Activated naive CD4-positive, alpha-beta T cell treated with anti-CD3 and anti-CD28 coated beads, Interleukin-2, amount 10 ng/mL, durations not matched to agents 7 days and 5 days (primary cell): ENCODE measurements around the gene GTF3C1.
A peak's percentile ranks its signal among the peaks of the same experiment; 100 is the strongest.

Experiments used
- CTCF ChIA-PET: fragments of 350-600 bp; sonication (Branson Sonifier 250); formaldehyde crosslinking; loops from one replicate; lab custom pipeline; 2021; ENCODE audit warnings: antibody characterized with exemption; lab: Charles Lee
- DNase-seq: peaks from one replicate; pipeline ENCODE4 v3.0.0-alpha.2; 2020
- H3K27ac Mint-ChIP-seq: one replicate; pipeline ENCODE4 v1.8.0; 2021; ENCODE audit warnings: mild to moderate bottlenecking, moderate library complexity, mixed read lengths
- H3K27me3 Mint-ChIP-seq: one replicate; pipeline ENCODE4 v1.8.0; 2021; ENCODE audit warnings: mild to moderate bottlenecking, mixed read lengths
- H3K36me3 Mint-ChIP-seq: one replicate; pipeline ENCODE4 v1.8.0; 2021; ENCODE audit warnings: mixed read lengths
- H3K4me1 Mint-ChIP-seq: one replicate; pipeline ENCODE4 v1.8.0; 2021; ENCODE audit warnings: mixed read lengths
- H3K4me3 Mint-ChIP-seq: one replicate; pipeline ENCODE4 v1.8.0; 2021; ENCODE audit warnings: mild to moderate bottlenecking, moderate library complexity, mixed read lengths
- H3K9me3 Mint-ChIP-seq: one replicate; pipeline ENCODE4 v1.8.0; 2021; ENCODE audit warnings: mixed read lengths

GTF3C1 gene

GRCh38 chr16:27452569-27453493, 96.9 kb downstream of the GTF3C1 start:
- Mint-ChIP-seq H3K4me1 (peaks cover 77% of the 10 kb centered on the region), H3K27me3 (no peaks in the 10 kb centered on the region), H3K4me3 (no peak overlapping the region), H3K27ac (peak overlapping the region; percentile 15), H3K9me3 (peaks cover 11% of the 10 kb centered on the region), H3K36me3 (peaks cover 48% of the 10 kb centered on the region)
- CTCF ChIA-PET, result interaction anchor here (1.1 kb wide), 1 partner anchor 274 kb away, joined by 3 read pairs; no protein-coding TSS in a partner anchor
- no peak for DNase-seq

GRCh38 chr16:27450196-27450549, 99.5 kb downstream of the GTF3C1 start:
- Mint-ChIP-seq H3K36me3 (peaks cover 72% of the 10 kb centered on the region), H3K27ac (peak overlapping the region; percentile 80), H3K27me3 (no peaks in the 10 kb centered on the region), H3K9me3 (peaks cover 18% of the 10 kb centered on the region), H3K4me3 (peak overlapping the region; percentile 31), H3K4me1 (peaks cover 78% of the 10 kb centered on the region)
- CTCF ChIA-PET, result interaction anchor here (1.6 to 1.9 kb wide), 2 partner anchors 22 to 78 kb away, joined by 4 to 6 read pairs; no protein-coding TSS in a partner anchor
- DNase-seq, result no peak

- DNase-seq, result peak; percentile 60
These were observed 100.1 kb downstream of the GTF3C1 start for GRCh38 chr16:27449434-27450195.

GRCh38 chr16:27448532-27449433, 100.9 kb downstream of the GTF3C1 start:
- Mint-ChIP-seq H3K36me3 (peaks cover 86% of the 10 kb centered on the region), H3K27me3 (no peaks in the 10 kb centered on the region), H3K4me1 (peaks cover 77% of the 10 kb centered on the region), H3K27ac (no peak overlapping the region), H3K9me3 (peaks cover 29% of the 10 kb centered on the region), H3K4me3 (no peak overlapping the region)
- CTCF ChIA-PET, result interaction anchor here (0.9 kb wide), 1 partner anchor 81 kb away, joined by 3 read pairs; no protein-coding TSS in a partner anchor
- no peak for DNase-seq

More at GRCh38 chr16:27449434-27450195, 100.1 kb downstream of the GTF3C1 start:
- peak overlapping the region; percentile 31 for H3K4me3 Mint-ChIP-seq
- H3K9me3 Mint-ChIP-seq, result peaks cover 23% of the 10 kb centered on the region
- H3K27ac Mint-ChIP-seq, result peak overlapping the region; percentile 80
- CTCF ChIA-PET, result interaction anchor here (1.6 kb wide), 1 partner anchor 21 kb away, joined by 4 read pairs; no protein-coding TSS in a partner anchor
- H3K36me3 Mint-ChIP-seq, result peaks cover 78% of the 10 kb centered on the region
- no peaks in the 10 kb centered on the region for H3K27me3 Mint-ChIP-seq
- peaks cover 78% of the 10 kb centered on the region for H3K4me1 Mint-ChIP-seq

GRCh38 chr16:27447301-27447700, 102.4 kb downstream of the GTF3C1 start:
- peaks cover 70% of the 10 kb centered on the region for H3K4me1 Mint-ChIP-seq
- no peak overlapping the region for H3K4me3 Mint-ChIP-seq
- CTCF ChIA-PET, result no interaction called here
- peaks cover 91% of the 10 kb centered on the region for H3K36me3 Mint-ChIP-seq
- no peak for DNase-seq
- H3K27ac Mint-ChIP-seq, result peak overlapping the region; percentile 90
- no peaks in the 10 kb centered on the region for H3K27me3 Mint-ChIP-seq
- peaks cover 27% of the 10 kb centered on the region for H3K9me3 Mint-ChIP-seq

GRCh38 chr16:27446721-27447120, 103.0 kb downstream of the GTF3C1 start:
- DNase-seq, result peak; percentile 87
- peaks cover 66% of the 10 kb centered on the region for H3K4me1 Mint-ChIP-seq
- H3K4me3 Mint-ChIP-seq, result peak overlapping the region; percentile 6
- CTCF ChIA-PET, result no interaction called here
- peak overlapping the region; percentile 90 for H3K27ac Mint-ChIP-seq
- peaks cover 27% of the 10 kb centered on the region for H3K9me3 Mint-ChIP-seq
- H3K36me3 Mint-ChIP-seq, result peaks cover 90% of the 10 kb centered on the region
- no peaks in the 10 kb centered on the region for H3K27me3 Mint-ChIP-seq

- H3K9me3 Mint-ChIP-seq, result peaks cover 27% of the 10 kb centered on the region
- H3K27me3 Mint-ChIP-seq, result no peaks in the 10 kb centered on the region
- CTCF ChIA-PET, result no interaction called here
- H3K4me1 Mint-ChIP-seq, result peaks cover 57% of the 10 kb centered on the region
- H3K27ac Mint-ChIP-seq, result peak overlapping the region; percentile 90
- no peak for DNase-seq
- H3K36me3 Mint-ChIP-seq, result peaks cover 89% of the 10 kb centered on the region
- no peak overlapping the region for H3K4me3 Mint-ChIP-seq
These were observed 104.1 kb downstream of the GTF3C1 start for GRCh38 chr16:27445502-27446175.

- CTCF ChIA-PET, result interaction anchor here (1.2 kb wide), 1 partner anchor 77 kb away, joined by 3 read pairs; no protein-coding TSS in a partner anchor
- peaks cover 46% of the 10 kb centered on the region for H3K4me1 Mint-ChIP-seq
These were observed 105.2 kb downstream of the GTF3C1 start for GRCh38 chr16:27444470-27444869.

GRCh38 chr16:27444015-27444414, 105.7 kb downstream of the GTF3C1 start:
- Mint-ChIP-seq H3K9me3 (peaks cover 27% of the 10 kb centered on the region), H3K4me3 (no peak overlapping the region), H3K27ac (no peak overlapping the region), H3K4me1 (peaks cover 44% of the 10 kb centered on the region), H3K36me3 (peaks cover 84% of the 10 kb centered on the region), H3K27me3 (no peaks in the 10 kb centered on the region)
- DNase-seq, result no peak
- CTCF ChIA-PET, result interaction anchor here (0.7 to 1.2 kb wide), 2 partner anchors 16 to 76 kb away, joined by 3 read pairs; no protein-coding TSS in a partner anchor

More at GRCh38 chr16:27444470-27444869, 105.2 kb downstream of the GTF3C1 start:
- Mint-ChIP-seq H3K9me3 (peaks cover 27% of the 10 kb centered on the region), H3K4me3 (no peak overlapping the region), H3K27ac (no peak overlapping the region), H3K36me3 (peaks cover 84% of the 10 kb centered on the region), H3K27me3 (no peaks in the 10 kb centered on the region)
- DNase-seq, result no peak

GRCh38 chr16:27441998-27442397, 107.7 kb downstream of the GTF3C1 start:
- Mint-ChIP-seq H3K4me3 (no peak overlapping the region), H3K9me3 (peaks cover 21% of the 10 kb centered on the region), H3K36me3 (peaks cover 80% of the 10 kb centered on the region), H3K27ac (no peak overlapping the region), H3K4me1 (peaks cover 25% of the 10 kb centered on the region), H3K27me3 (no peaks in the 10 kb centered on the region)
- CTCF ChIA-PET, result no interaction called here
- no peak for DNase-seq

- H3K9me3 Mint-ChIP-seq, result peaks cover 17% of the 10 kb centered on the region
- no peak overlapping the region for H3K27ac Mint-ChIP-seq
- H3K27me3 Mint-ChIP-seq, result no peaks in the 10 kb centered on the region
- peaks cover 81% of the 10 kb centered on the region for H3K36me3 Mint-ChIP-seq
- no peak for DNase-seq
- peaks cover 18% of the 10 kb centered on the region for H3K4me1 Mint-ChIP-seq
- H3K4me3 Mint-ChIP-seq, result no peak overlapping the region
- CTCF ChIA-PET, result no interaction called here
These were observed 108.4 kb downstream of the GTF3C1 start for GRCh38 chr16:27441276-27441675.

- Mint-ChIP-seq H3K4me1 (peaks cover 3% of the 10 kb centered on the region), H3K36me3 (peaks cover 76% of the 10 kb centered on the region), H3K9me3 (peaks cover 11% of the 10 kb centered on the region), H3K27me3 (no peaks in the 10 kb centered on the region), H3K4me3 (no peak overlapping the region), H3K27ac (no peak overlapping the region)
- CTCF ChIA-PET, result no interaction called here
- DNase-seq, result no peak
These were observed 110.3 kb downstream of the GTF3C1 start for GRCh38 chr16:27439271-27440018.
